Measurements from ENCODE around the gene RTL9.
"Not testable (repeated sequence)": the region's sequence is repeated elsewhere in the genome, so short reads cannot be mapped to it uniquely, and the experiment has no call there.

RTL9 gene

GRCh38 chrX:110346681-110347080 is 12.0 kb upstream of the RTL9 start:
- no peak for DNase-seq

GRCh38 chrX:110359273-110359672 is 625 bp downstream of the RTL9 start:
- DNase-seq: no peak

- DNase-seq: no peak
These were observed 4.6 kb downstream of the RTL9 start for GRCh38 chrX:110363244-110363643.

- DNase-seq: no peak
These were observed 14.7 kb downstream of the RTL9 start for GRCh38 chrX:110373310-110373709.

GRCh38 chrX:110374559-110374958 is 15.9 kb downstream of the RTL9 start:
- no peak for DNase-seq

- no peak for DNase-seq
These were observed 22.6 kb downstream of the RTL9 start for GRCh38 chrX:110381216-110381615.

GRCh38 chrX:110383414-110383813 is 24.8 kb downstream of the RTL9 start:
- DNase-seq: no peak

GRCh38 chrX:110384490-110384889 is 25.8 kb downstream of the RTL9 start:
- no peak for DNase-seq

- no peak for DNase-seq
These were observed 30.9 kb downstream of the RTL9 start for GRCh38 chrX:110389570-110389969.

- DNase-seq: no peak
These were observed 32.4 kb downstream of the RTL9 start for GRCh38 chrX:110391086-110391485.

GRCh38 chrX:110394651-110395050 is 36.0 kb downstream of the RTL9 start:
- no peak for DNase-seq

GRCh38 chrX:110395877-110396276 is 37.2 kb downstream of the RTL9 start:
- DNase-seq: no peak

- DNase-seq: no peak
These were observed 38.1 kb downstream of the RTL9 start for GRCh38 chrX:110396735-110397134.

GRCh38 chrX:110397339-110397738 is 38.7 kb downstream of the RTL9 start:
- no peak for DNase-seq

GRCh38 chrX:110397904-110398303 is 39.3 kb downstream of the RTL9 start:
- DNase-seq: no peak

GRCh38 chrX:110399497-110399896 is 40.8 kb downstream of the RTL9 start:
- no peak for DNase-seq

GRCh38 chrX:110399966-110400365 is 41.3 kb downstream of the RTL9 start:
- DNase-seq: no peak

GRCh38 chrX:110401135-110401534 is 42.5 kb downstream of the RTL9 start:
- DNase-seq: no peak

GRCh38 chrX:110402091-110402849 is 43.6 kb downstream of the RTL9 start:
- DNase-seq: no peak

- no peak for DNase-seq
These were observed 44.2 kb downstream of the RTL9 start for GRCh38 chrX:110402850-110403221.

- DNase-seq: no peak
These were observed 45.0 kb downstream of the RTL9 start for GRCh38 chrX:110403441-110404238.

- no peak for DNase-seq
These were observed 45.7 kb downstream of the RTL9 start for GRCh38 chrX:110404376-110404775.

GRCh38 chrX:110406250-110406649 is 47.6 kb downstream of the RTL9 start:
- not testable (repeated sequence) for DNase-seq

GRCh38 chrX:110406822-110407221 is 48.2 kb downstream of the RTL9 start:
- DNase-seq: no peak

Data from NCI-H2107 (cell line).